ENCODE data around the gene SIX2. TPM values are rescaled to one million over a fixed set of nuclear protein-coding genes. Genes with fewer than 3 reads are reported as not detected.
"Not testable (repeated sequence)": the region's sequence is repeated elsewhere in the genome, so short reads cannot be mapped to it uniquely, and the experiment has no call there.

Gene SIX2
- total and polyA plus RNA-seq, 2 donors from 2014 or later: 0.28 to 0.62 TPM

DNA sequence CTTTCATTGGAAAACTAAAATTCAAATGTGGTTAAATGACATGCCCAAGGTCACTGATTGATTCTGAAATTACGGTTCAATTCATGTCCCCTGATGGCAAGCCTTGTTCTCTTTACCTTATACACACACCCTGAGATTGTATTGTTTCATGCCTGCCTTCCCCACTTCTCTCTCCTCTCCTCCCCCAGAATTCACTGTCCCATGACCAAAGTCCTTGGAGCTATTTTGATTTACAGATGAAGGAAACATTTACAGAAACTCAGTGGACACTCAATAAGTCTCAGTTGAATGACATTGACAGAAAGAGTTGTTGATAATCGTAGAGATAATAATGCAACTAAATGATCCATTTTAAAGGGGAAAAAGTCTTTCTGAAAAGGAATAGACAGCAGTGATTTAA is 33.1 kb upstream of the SIX2 start:
- no peak for TF ChIP-seq CTCF (IDR thresholded peaks at IDR 0.05; ENCODE audit: borderline replicate concordance, extremely low read depth, insufficient read depth)
- H3K4me3 ChIP-seq (ENCODE audit: low read length in 3 of 3): no peak overlapping the region
- no peak overlapping the region for H3K27ac ChIP-seq (ENCODE audit: low read depth in 2 of 2, low read length in 2 of 2)
- H3K9me3 ChIP-seq (ENCODE audit: control insufficient read depth in 2 of 3, insufficient read depth in 1 of 3, low read length in 3 of 3): no peaks in the 10 kb centered on the region
- DNase-seq: peak in 2 of 5 donors; percentile 62 to 68
- intact Hi-C loops (cut with DNase I): no loop called here
- H3K4me1 ChIP-seq (ENCODE audit: control insufficient read depth in 2 of 3, insufficient read depth in 2 of 3, low read depth in 1 of 3, low read length in 3 of 3): no peaks in the 10 kb centered on the region
- FAIRE-seq: no peak
- no peaks in the 10 kb centered on the region for H3K36me3 ChIP-seq (ENCODE audit: control insufficient read depth in 2 of 3, insufficient read depth in 3 of 3, low read length in 3 of 3)
- no peak overlapping the region for H3K9ac ChIP-seq (ENCODE audit: low read length in 3 of 3)
- H3K27me3 ChIP-seq (ENCODE audit: control insufficient read depth, insufficient read depth, low read length): peaks cover 2% of the 10 kb centered on the region

- H3K9me3 ChIP-seq (ENCODE audit: control insufficient read depth in 2 of 3, insufficient read depth in 1 of 3, low read length in 3 of 3): no peaks in the 10 kb centered on the region
- H3K27ac ChIP-seq (ENCODE audit: low read depth in 2 of 2, low read length in 2 of 2): no peak overlapping the region
- DNase-seq: no peak
- TF ChIP-seq CTCF (IDR thresholded peaks at IDR 0.05; ENCODE audit: borderline replicate concordance, extremely low read depth, insufficient read depth): no peak
- no peak overlapping the region for H3K9ac ChIP-seq (ENCODE audit: low read length in 3 of 3)
- H3K27me3 ChIP-seq (ENCODE audit: control insufficient read depth, insufficient read depth, low read length): peaks cover 2% of the 10 kb centered on the region
- intact Hi-C loops (cut with DNase I): no loop called here
- H3K4me1 ChIP-seq (ENCODE audit: control insufficient read depth in 2 of 3, insufficient read depth in 2 of 3, low read depth in 1 of 3, low read length in 3 of 3): no peaks in the 10 kb centered on the region
- H3K4me3 ChIP-seq (ENCODE audit: low read length in 3 of 3): no peak overlapping the region
- H3K36me3 ChIP-seq (ENCODE audit: control insufficient read depth in 2 of 3, insufficient read depth in 3 of 3, low read length in 3 of 3): no peaks in the 10 kb centered on the region
- no peak for FAIRE-seq
These were observed 31.5 kb upstream of the SIX2 start for GRCh38 chr2:45040786-45041185.

GRCh38 chr2:45039804-45040203 is 30.6 kb upstream of the SIX2 start:
- H3K4me1 ChIP-seq (ENCODE audit: control insufficient read depth in 2 of 3, insufficient read depth in 2 of 3, low read depth in 1 of 3, low read length in 3 of 3); H3K36me3 ChIP-seq (ENCODE audit: control insufficient read depth in 2 of 3, insufficient read depth in 3 of 3, low read length in 3 of 3); H3K9me3 ChIP-seq (ENCODE audit: control insufficient read depth in 2 of 3, insufficient read depth in 1 of 3, low read length in 3 of 3); H3K9ac ChIP-seq (ENCODE audit: low read length in 3 of 3); H3K27ac ChIP-seq (ENCODE audit: low read depth in 2 of 2, low read length in 2 of 2); intact Hi-C loops (cut with DNase I); H3K27me3 ChIP-seq (ENCODE audit: control insufficient read depth, insufficient read depth, low read length); H3K4me3 ChIP-seq (ENCODE audit: low read length in 3 of 3); FAIRE-seq; DNase-seq: not testable (repeated sequence)

DNA sequence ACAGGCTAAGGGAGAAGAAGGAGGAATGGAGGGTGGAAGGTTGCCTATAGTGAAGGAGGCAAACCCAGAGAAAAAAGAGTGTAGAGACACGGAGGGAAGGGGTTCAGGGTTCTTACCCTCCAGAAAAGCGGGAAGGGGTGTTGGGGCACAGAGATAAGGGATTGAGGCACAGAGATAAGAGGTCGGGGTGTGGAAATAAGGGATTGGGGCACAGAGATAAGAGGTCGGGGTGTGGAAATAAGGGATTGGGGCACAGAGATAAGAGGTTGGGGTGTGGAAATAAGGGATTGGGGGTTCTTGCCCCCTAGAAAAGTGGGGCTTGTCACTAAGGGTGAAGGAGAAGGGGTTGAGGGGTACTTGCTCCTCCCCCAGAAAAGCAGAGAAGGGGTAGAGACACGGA is 29.6 kb upstream of the SIX2 start:
- H3K9me3 ChIP-seq (ENCODE audit: control insufficient read depth in 2 of 3, insufficient read depth in 1 of 3, low read length in 3 of 3); H3K27ac ChIP-seq (ENCODE audit: low read depth in 2 of 2, low read length in 2 of 2); intact Hi-C loops (cut with DNase I); H3K27me3 ChIP-seq (ENCODE audit: control insufficient read depth, insufficient read depth, low read length); H3K9ac ChIP-seq (ENCODE audit: low read length in 3 of 3); H3K4me3 ChIP-seq (ENCODE audit: low read length in 3 of 3); H3K4me1 ChIP-seq (ENCODE audit: control insufficient read depth in 2 of 3, insufficient read depth in 2 of 3, low read depth in 1 of 3, low read length in 3 of 3); H3K36me3 ChIP-seq (ENCODE audit: control insufficient read depth in 2 of 3, insufficient read depth in 3 of 3, low read length in 3 of 3); DNase-seq; FAIRE-seq: not testable (repeated sequence)

GRCh38 chr2:45033302-45033701 is 24.1 kb upstream of the SIX2 start:
- intact Hi-C loops (cut with DNase I): no loop called here
- DNase-seq (no peak), FAIRE-seq (no peak)
- no peak for TF ChIP-seq CTCF (IDR thresholded peaks at IDR 0.05; ENCODE audit: borderline replicate concordance, extremely low read depth, insufficient read depth)
- H3K9me3 ChIP-seq (ENCODE audit: control insufficient read depth in 2 of 3, insufficient read depth in 1 of 3, low read length in 3 of 3): no peaks in the 10 kb centered on the region
- no peaks in the 10 kb centered on the region for H3K4me1 ChIP-seq (ENCODE audit: control insufficient read depth in 2 of 3, insufficient read depth in 2 of 3, low read depth in 1 of 3, low read length in 3 of 3)
- H3K4me3 ChIP-seq (ENCODE audit: low read length in 3 of 3): no peak overlapping the region
- no peak overlapping the region for H3K27ac ChIP-seq (ENCODE audit: low read depth in 2 of 2, low read length in 2 of 2)
- H3K9ac ChIP-seq (ENCODE audit: low read length in 3 of 3): no peak overlapping the region
- no peaks in the 10 kb centered on the region for H3K36me3 ChIP-seq (ENCODE audit: control insufficient read depth in 2 of 3, insufficient read depth in 3 of 3, low read length in 3 of 3)
- no peaks in the 10 kb centered on the region for H3K27me3 ChIP-seq (ENCODE audit: control insufficient read depth, insufficient read depth, low read length)
